ENCODE data around the gene IRX5.
A peak's percentile ranks its signal among the peaks of the same experiment; 100 is the strongest.

Gene IRX5

GRCh38 chr16:54930005-54930868, at the start of gene IRX5:
IRX5 (plus strand) TSS chr16:54930865; CDS start chr16:54931199, 334 bp downstream.
- peak; percentile 97 for DNase-seq

- no peak for DNase-seq
Measured at GRCh38 chr16:54882556-54882955, 48.1 kb upstream of the IRX5 start.

GRCh38 chr16:54883358-54883757, 47.3 kb upstream of the IRX5 start:
- DNase-seq = no peak

- no peak for DNase-seq
Measured at GRCh38 chr16:54886078-54886477, 44.6 kb upstream of the IRX5 start.

GRCh38 chr16:54890381-54890780, 40.3 kb upstream of the IRX5 start:
- DNase-seq = no peak

- no peak for DNase-seq
Measured at GRCh38 chr16:54891346-54891745, 39.3 kb upstream of the IRX5 start.

GRCh38 chr16:54892981-54893380, 37.7 kb upstream of the IRX5 start:
- no peak for DNase-seq

GRCh38 chr16:54897930-54898329, 32.7 kb upstream of the IRX5 start:
- no peak for DNase-seq

GRCh38 chr16:54901606-54902005, 29.1 kb upstream of the IRX5 start:
- DNase-seq = no peak

GRCh38 chr16:54903047-54903446, 27.6 kb upstream of the IRX5 start:
- no peak for DNase-seq

- no peak for DNase-seq
Measured at GRCh38 chr16:54911079-54911478, 19.6 kb upstream of the IRX5 start.

- no peak for DNase-seq
Measured at GRCh38 chr16:54912720-54913119, 17.9 kb upstream of the IRX5 start.

- DNase-seq = no peak
Measured at GRCh38 chr16:54921206-54921824, 9.3 kb upstream of the IRX5 start.

GRCh38 chr16:54923055-54923473, 7.6 kb upstream of the IRX5 start:
- no peak for DNase-seq

GRCh38 chr16:54923988-54924387, 6.7 kb upstream of the IRX5 start:
- no peak for DNase-seq

GRCh38 chr16:54926166-54926838, 4.4 kb upstream of the IRX5 start:
- no peak for DNase-seq

GRCh38 chr16:54927125-54928015, 3.3 kb upstream of the IRX5 start:
- no peak for DNase-seq

GRCh38 chr16:54928016-54928356, 2.7 kb upstream of the IRX5 start:
- no peak for DNase-seq

GRCh38 chr16:54928411-54929089, 2.1 kb upstream of the IRX5 start:
- no peak for DNase-seq

- DNase-seq = peak; percentile 99
Measured at GRCh38 chr16:54929090-54930004, 1.3 kb upstream of the IRX5 start.

GRCh38 chr16:54930869-54931119, 129 bp downstream of the IRX5 start:
- DNase-seq = no peak

Data from left hindlimb (tissue), 1 donor.